NT2/D1 (cell line): Measurements from ENCODE around the gene CENPL.

ENCODE experiments used
- SUZ12 ChIP-seq: IDR thresholded peaks from 2 replicates; pipeline ENCODE4 v1.6.1; 2011; ENCODE audit not compliant: insufficient read length, insufficient read depth; ENCODE audit errors: extremely low read depth
- YY1 ChIP-seq: IDR thresholded peaks from 2 replicates; pipeline ENCODE4 v1.6.1; 2011; ENCODE audit not compliant: insufficient read length, insufficient read depth

DNA sequence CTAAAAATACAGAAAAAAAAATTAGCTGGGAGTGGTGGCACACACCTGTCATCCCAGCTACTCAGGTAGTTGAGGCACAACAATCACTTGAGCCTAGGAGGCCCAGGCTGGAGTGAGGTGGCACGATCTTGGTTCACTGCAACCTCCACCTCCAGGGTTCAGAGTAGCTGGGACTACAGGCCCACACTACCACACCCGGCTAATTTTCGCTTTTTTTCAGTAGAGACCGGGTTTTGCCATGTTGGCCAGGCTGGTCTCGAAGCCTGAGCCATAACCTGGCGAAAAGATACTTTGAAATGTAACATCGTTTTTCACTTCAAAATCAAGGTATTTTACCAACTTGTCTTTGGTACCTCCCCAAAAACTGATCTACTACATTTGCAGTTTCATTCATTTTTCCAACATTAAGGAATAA lies 37.1 kb upstream of the CENPL start:
- TF ChIP-seq YY1 (no peak), SUZ12 (no peak)
